ENCODE results near the gene CBARP.

CBARP gene

DNA sequence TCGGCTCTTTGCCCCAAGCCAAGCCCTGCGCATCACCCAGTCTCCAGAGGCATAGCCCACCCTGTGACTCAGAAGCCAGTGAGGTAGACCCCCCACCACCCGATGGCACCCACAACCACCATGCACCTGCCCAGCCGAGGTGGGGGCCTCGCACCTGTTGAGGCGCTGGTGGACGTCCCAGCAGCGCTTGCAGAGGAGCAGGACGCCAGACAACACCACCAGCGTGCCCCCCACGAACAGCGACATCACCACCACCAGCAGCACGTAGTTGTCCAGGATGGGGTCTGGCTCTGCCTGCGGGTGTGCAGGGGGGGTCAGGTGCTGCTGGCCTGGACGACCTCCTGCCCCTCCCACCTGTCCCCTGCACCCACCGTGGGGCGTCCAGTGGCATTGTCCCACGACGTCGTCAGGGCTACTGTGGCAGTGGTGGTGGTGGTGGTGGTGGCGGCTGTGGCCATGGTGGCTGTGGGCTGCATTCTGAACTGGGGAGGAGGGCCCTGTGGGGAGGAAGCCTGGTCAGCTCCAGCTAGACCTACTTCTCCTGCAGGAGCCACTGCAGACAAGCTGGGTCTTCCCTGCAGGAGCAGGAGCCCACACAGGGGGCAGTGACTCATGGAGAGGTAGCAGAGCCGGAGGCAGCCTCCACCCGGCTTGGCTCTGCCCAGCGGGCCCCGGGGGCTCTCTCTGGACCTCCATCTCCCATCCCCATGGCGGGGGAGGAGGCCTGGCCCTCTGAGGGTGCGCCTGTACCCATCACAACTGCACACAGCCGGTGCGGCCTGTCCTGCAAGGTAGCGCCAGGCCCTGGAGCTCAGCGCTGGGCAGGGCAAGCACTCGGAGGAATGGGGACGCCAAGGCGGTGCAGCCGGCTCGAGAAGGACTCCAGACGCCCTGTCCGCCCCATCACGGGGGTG is 1.9 kb downstream of the CBARP start:
- POLR2A ChIA-PET, result interaction anchor here (0.8 to 1.5 kb wide), 2 partner anchors 17 to 33 kb away, joined by 4 read pairs; partner anchors contain the start of gene CIRBP
- H3K27ac ChIP-seq (ENCODE audit: extremely low read depth, low read depth, low read length), result no peak overlapping the region
- CTCF ChIA-PET, result interaction anchor here (0.7 kb wide), 1 partner anchor 243 kb away, joined by 3 read pairs; no protein-coding TSS in a partner anchor

More for the DNA sequence above, 1.9 kb downstream of the CBARP start:
- TF ChIP-seq ZNF248 (tag by site-specific recombination; IDR thresholded peaks at IDR 0.05) (no peak), ZFP37 (tag by site-specific recombination; IDR thresholded peaks at IDR 0.05) (no peak), SCRT1 (tag by site-specific recombination; IDR thresholded peaks at IDR 0.05; ENCODE audit: borderline replicate concordance) (peak; percentile 62; the same call in 1 of the 2 replicates), ZNF366 (tag by site-specific recombination; conservative IDR thresholded peaks at IDR 0.05) (no peak), ZNF747 (tag by site-specific recombination; IDR thresholded peaks at IDR 0.05) (no peak), HIC1 (tag by site-specific recombination; IDR thresholded peaks at IDR 0.05) (peak; percentile 28; the same call in 1 of the 2 replicates), MEIS1 (CRISPR knock-in tag; IDR thresholded peaks at IDR 0.05; ENCODE audit: borderline replicate concordance) (no peak), PATZ1 (tag by site-specific recombination; IDR thresholded peaks at IDR 0.05) (peak; percentile 37), ZNF623 (tag by site-specific recombination; IDR thresholded peaks at IDR 0.05) (no peak), GLIS1 (tag by site-specific recombination; IDR thresholded peaks at IDR 0.05) (peak; percentile 81), ZNF600 (tag by site-specific recombination; IDR thresholded peaks at IDR 0.05) (peak; percentile 58), GLIS2 (tag by site-specific recombination; IDR thresholded peaks at IDR 0.05) (no peak; the same call in 1 of the 2 replicates), ZNF223 (tag by site-specific recombination; IDR thresholded peaks at IDR 0.05) (peak; percentile 83), ZNF311 (tag by site-specific recombination; IDR thresholded peaks at IDR 0.05; ENCODE audit: borderline replicate concordance) (no peak), ZIC2 (tag by site-specific recombination; IDR thresholded peaks at IDR 0.05) (peak; percentile 84), OSR2 (tag by site-specific recombination; IDR thresholded peaks at IDR 0.05) (peak; percentile 75), IKZF3 (tag by site-specific recombination; IDR thresholded peaks at IDR 0.05) (no peak), KLF1 (tag by site-specific recombination; IDR thresholded peaks at IDR 0.05) (peak; percentile 28; the same call in 1 of the 2 replicates), SCRT2 (tag by site-specific recombination; IDR thresholded peaks at IDR 0.05) (peak; percentile 92)
- TF ChIP-seq, protein P1, sequence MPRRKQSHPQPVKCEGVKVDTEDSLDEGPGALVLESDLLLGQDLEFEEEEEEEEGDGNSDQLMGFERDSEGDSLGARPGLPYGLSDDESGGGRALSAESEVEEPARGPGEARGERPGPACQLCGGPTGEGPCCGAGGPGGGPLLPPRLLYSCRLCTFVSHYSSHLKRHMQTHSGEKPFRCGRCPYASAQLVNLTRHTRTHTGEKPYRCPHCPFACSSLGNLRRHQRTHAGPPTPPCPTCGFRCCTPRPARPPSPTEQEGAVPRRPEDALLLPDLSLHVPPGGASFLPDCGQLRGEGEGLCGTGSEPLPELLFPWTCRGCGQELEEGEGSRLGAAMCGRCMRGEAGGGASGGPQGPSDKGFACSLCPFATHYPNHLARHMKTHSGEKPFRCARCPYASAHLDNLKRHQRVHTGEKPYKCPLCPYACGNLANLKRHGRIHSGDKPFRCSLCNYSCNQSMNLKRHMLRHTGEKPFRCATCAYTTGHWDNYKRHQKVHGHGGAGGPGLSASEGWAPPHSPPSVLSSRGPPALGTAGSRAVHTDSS (tag by site-specific recombination; IDR thresholded peaks at IDR 0.05), result no peak
- TF ChIP-seq, protein P2, sequence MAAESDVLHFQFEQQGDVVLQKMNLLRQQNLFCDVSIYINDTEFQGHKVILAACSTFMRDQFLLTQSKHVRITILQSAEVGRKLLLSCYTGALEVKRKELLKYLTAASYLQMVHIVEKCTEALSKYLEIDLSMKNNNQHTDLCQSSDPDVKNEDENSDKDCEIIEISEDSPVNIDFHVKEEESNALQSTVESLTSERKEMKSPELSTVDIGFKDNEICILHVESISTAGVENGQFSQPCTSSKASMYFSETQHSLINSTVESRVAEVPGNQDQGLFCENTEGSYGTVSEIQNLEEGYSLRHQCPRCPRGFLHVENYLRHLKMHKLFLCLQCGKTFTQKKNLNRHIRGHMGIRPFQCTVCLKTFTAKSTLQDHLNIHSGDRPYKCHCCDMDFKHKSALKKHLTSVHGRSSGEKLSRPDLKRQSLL (tag by site-specific recombination; IDR thresholded peaks at IDR 0.05), result peak; percentile 53; the same call in 1 of the 2 replicates
- H3K4me3 ChIP-seq (ENCODE audit: low read depth, low read length), result peak overlapping the region; percentile 10; the same call in 1 of the 2 replicates
- peaks cover 0 to 37% of the 10 kb centered on the region in 2 experiments; a peak in 1 of 3 replicates for H3K36me3 ChIP-seq (ENCODE audit: control insufficient read depth in 2 of 2, insufficient read depth in 1 of 2, low read length in 2 of 2)
- no peaks in the 10 kb centered on the region for H3K9me3 ChIP-seq (ENCODE audit: control insufficient read depth, insufficient read depth, low read depth, low read length)
- H3K4me1 ChIP-seq (ENCODE audit: control insufficient read depth, insufficient read depth, low read length), result no peaks in the 10 kb centered on the region; the same call in none of the 2 replicates

All from HEK293 (cell line).